ENCODE data around the gene RAX2.

The RAX2 gene

DNA sequence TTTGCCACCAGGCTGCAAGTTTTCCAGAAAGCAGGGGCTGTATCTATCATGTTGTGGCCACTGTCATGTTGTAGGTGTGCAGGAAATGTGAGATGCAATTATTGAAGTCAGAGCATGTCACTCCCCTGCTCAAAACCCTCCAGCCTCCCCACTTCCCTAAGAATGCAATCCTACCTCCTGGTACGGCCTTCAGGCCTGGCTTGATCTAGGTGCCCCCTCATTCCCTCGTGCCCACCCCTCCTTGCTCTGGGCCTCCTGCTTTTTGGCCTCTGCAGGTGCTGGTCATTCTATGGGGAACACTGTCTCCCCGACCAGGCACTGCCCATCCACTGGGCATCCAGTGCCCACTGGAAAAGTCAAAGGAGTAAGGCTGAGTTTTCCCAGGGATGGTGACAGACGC is 42.6 kb upstream of the RAX2 start:
- TF ChIP-seq CTCF (IDR thresholded peaks at IDR 0.05; ENCODE audit: insufficient read depth, low read depth, low read length, missing control alignments), result no peak
- DNase-seq (ENCODE audit: low read depth), result no peak
- no peak overlapping the region for H3K4me3 ChIP-seq (ENCODE audit: low read depth, low read length)

- DNase-seq (ENCODE audit: low read depth), result no peak
- no peak overlapping the region for H3K4me3 ChIP-seq (ENCODE audit: low read depth, low read length)
- TF ChIP-seq CTCF (IDR thresholded peaks at IDR 0.05; ENCODE audit: insufficient read depth, low read depth, low read length, missing control alignments), result no peak
These were observed 41.7 kb upstream of the RAX2 start for GRCh38 chr19:3813473-3814392.

DNA sequence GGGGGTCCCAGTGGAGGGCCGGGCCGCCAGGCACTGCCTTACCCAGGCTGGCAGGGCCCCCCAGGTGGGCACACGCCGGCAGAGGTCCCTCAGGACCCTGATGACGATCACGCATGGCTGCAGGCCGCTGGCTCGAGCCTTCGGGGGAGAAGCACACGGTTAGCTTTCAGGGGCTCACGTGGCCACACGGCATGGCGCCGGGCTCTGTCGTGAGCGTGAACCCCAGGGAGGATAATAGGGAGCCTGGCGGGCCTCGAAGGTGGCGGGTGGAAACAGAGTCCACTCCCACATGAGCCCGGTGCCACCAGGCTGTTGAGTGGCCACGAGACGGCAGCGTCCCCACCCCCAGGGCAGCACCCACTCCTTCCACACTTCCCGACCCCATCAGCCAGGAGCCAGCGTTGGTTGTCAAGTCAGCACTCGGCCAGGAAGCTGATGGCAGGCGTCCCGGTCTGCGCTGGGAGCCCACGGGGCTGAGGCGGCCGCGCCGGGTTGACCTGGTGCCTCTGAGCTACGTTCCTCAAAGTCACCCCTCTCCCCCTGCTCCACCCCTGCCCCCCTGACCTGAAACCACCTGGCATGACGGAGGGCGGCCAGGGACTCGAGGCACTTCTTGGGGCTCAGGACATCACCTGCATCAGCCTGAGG is 38.8 kb upstream of the RAX2 start:
- no peak for DNase-seq (ENCODE audit: low read depth)
- no peak for TF ChIP-seq CTCF (IDR thresholded peaks at IDR 0.05; ENCODE audit: insufficient read depth, low read depth, low read length, missing control alignments)

GRCh38 chr19:3809881-3810707 is 38.1 kb upstream of the RAX2 start:
- peak; percentile 70 for DNase-seq (ENCODE audit: low read depth)
- TF ChIP-seq CTCF (IDR thresholded peaks at IDR 0.05; ENCODE audit: insufficient read depth, low read depth, low read length, missing control alignments), result no peak
- peak overlapping the region; percentile 16 for H3K4me3 ChIP-seq (ENCODE audit: low read depth, low read length)

More for the DNA sequence above, 38.8 kb upstream of the RAX2 start:
- peak overlapping the region; percentile 16 for H3K4me3 ChIP-seq (ENCODE audit: low read depth, low read length)

GRCh38 chr19:3808420-3809143 is 36.6 kb upstream of the RAX2 start:
- no peak for DNase-seq (ENCODE audit: low read depth)
- TF ChIP-seq CTCF (IDR thresholded peaks at IDR 0.05; ENCODE audit: insufficient read depth, low read depth, low read length, missing control alignments), result no peak
- H3K4me3 ChIP-seq (ENCODE audit: low read depth, low read length), result no peak overlapping the region

Measured in GM12865 (cell line).